ENCODE results near the gene CUX1. TPM values are rescaled to one million over a fixed set of nuclear protein-coding genes. Genes with fewer than 3 reads are reported as not detected.

The CUX1 gene
- total RNA-seq, 1 experiment from 2014 or later = 53.5 TPM

- Histone ChIP-seq H3K23me2 (ENCODE audit: insufficient read length, low read depth, low read length, poor library complexity, severe bottlenecking) (no peaks in the 10 kb centered on the region), H3K9ac (ENCODE audit: extremely low read depth, insufficient read length, low read length) (no peak overlapping the region), H2BK12ac (ENCODE audit: insufficient read length, low read depth, low read length) (no peak overlapping the region), H4K5ac (ENCODE audit: insufficient read length, low read depth, low read length) (no peak overlapping the region), H3K4me1 (ENCODE audit: insufficient read depth, low read length) (no peaks in the 10 kb centered on the region), H4K91ac (ENCODE audit: insufficient read length, low read depth, low read length) (no peak overlapping the region), H2AFZ (ENCODE audit: low read length) (no peak overlapping the region), H3K27me3 (ENCODE audit: insufficient read depth, low read length) (no peaks in the 10 kb centered on the region), H3K14ac (ENCODE audit: insufficient read depth, low read length) (no peak overlapping the region), H3K27ac (ENCODE audit: insufficient read length, low read depth, low read length) (no peak overlapping the region), H3K79me2 (ENCODE audit: insufficient read depth, low read length) (peaks cover 2% of the 10 kb centered on the region; the same call in 1 of the 2 replicates), H2BK120ac (ENCODE audit: low read depth, low read length, poor library complexity, severe bottlenecking) (no peak overlapping the region), H3K56ac (ENCODE audit: insufficient read length, low read depth, low read length) (no peak overlapping the region), H3K4ac (ENCODE audit: low read depth, low read length) (no peak overlapping the region), H3T11ph (ENCODE audit: low read length) (no peak overlapping the region), H2BK15ac (ENCODE audit: low read depth, low read length) (no peak overlapping the region), H4K20me1 (ENCODE audit: control insufficient read depth, insufficient read depth, insufficient read length) (no peaks in the 10 kb centered on the region), H3K23ac (ENCODE audit: insufficient read length, low read depth, low read length) (no peak overlapping the region), H3K9me3 (ENCODE audit: control insufficient read depth, low read depth, low read length) (no peaks in the 10 kb centered on the region), H3K79me1 (ENCODE audit: insufficient read depth, low read depth, low read length, poor library complexity, severe bottlenecking) (peaks cover 6% of the 10 kb centered on the region), H2BK5ac (ENCODE audit: insufficient read length, low read length) (no peak overlapping the region), H3K18ac (ENCODE audit: insufficient read length, low read depth, low read length) (no peak overlapping the region), H4K8ac (replicated peaks; ENCODE audit: insufficient read length, low read depth, low read length) (no peak overlapping the region), H2BK20ac (ENCODE audit: low read depth, low read length, poor library complexity, severe bottlenecking) (no peak overlapping the region), H2AK5ac (ENCODE audit: insufficient read length, low read length) (no peak overlapping the region), H3K4me2 (ENCODE audit: insufficient read depth, insufficient read length, low read length) (no peak overlapping the region)
- TF ChIP-seq, protein P1, sequence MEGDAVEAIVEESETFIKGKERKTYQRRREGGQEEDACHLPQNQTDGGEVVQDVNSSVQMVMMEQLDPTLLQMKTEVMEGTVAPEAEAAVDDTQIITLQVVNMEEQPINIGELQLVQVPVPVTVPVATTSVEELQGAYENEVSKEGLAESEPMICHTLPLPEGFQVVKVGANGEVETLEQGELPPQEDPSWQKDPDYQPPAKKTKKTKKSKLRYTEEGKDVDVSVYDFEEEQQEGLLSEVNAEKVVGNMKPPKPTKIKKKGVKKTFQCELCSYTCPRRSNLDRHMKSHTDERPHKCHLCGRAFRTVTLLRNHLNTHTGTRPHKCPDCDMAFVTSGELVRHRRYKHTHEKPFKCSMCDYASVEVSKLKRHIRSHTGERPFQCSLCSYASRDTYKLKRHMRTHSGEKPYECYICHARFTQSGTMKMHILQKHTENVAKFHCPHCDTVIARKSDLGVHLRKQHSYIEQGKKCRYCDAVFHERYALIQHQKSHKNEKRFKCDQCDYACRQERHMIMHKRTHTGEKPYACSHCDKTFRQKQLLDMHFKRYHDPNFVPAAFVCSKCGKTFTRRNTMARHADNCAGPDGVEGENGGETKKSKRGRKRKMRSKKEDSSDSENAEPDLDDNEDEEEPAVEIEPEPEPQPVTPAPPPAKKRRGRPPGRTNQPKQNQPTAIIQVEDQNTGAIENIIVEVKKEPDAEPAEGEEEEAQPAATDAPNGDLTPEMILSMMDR (conservative IDR thresholded peaks at IDR 0.05) = no peak
- DNase-seq = no peak
- no peak overlapping the region for H3K4me3 Mint-ChIP-seq
- peaks cover 5 to 13% of the 10 kb centered on the region in 2 experiments for H3K4me1 Mint-ChIP-seq
- H3K36me3 Mint-ChIP-seq (ENCODE audit: insufficient read depth in 1 of 3, low read depth in 3 of 3) = peaks cover 0 to 12% (median 0%) of the 10 kb centered on the region in 3 experiments; a peak in 4 of 7 replicates
- H3K27me3 Mint-ChIP-seq (ENCODE audit: low read depth) = no peaks in the 10 kb centered on the region
- H3K9me3 Mint-ChIP-seq = no peaks in the 10 kb centered on the region; a peak in 1 of 5 replicates
- H3K27ac Mint-ChIP-seq = peak overlapping the region in 2 of 3 experiments; percentile 73 to 92; a peak in 5 of 7 replicates
- no CpG with 5 or more reads among the region's 23 CpGs for WGBS (ENCODE audit: extremely low coverage, insufficient read length, low lambda C conversion rate)
Observed at GRCh38 chr7:102005933-102006480, 188.6 kb downstream of the CUX1 start.

All from H9 (cell line).